SK-N-SH (cell line): Measurements from ENCODE around the gene ANKRD33B. TPM values are rescaled to one million over a fixed set of nuclear protein-coding genes. Genes with fewer than 3 reads are reported as not detected.

ENCODE experiments used
- CTCF ChIA-PET: fragments of 300-600, 350-600 bp; formaldehyde crosslinking; extraction: SDS; loops from one replicate; lab custom pipeline; 2021; lab: Yijun Ruan, JAX
- POLR2A ChIA-PET: fragments of 350-600 bp; sonication (Branson Sonifier 250); formaldehyde crosslinking; extraction: SDS; loops from one replicate; lab custom pipeline; 2020; ENCODE audit warnings: antibody characterized with exemption, inconsistent platforms; lab: Yijun Ruan, JAX
- DNase-seq: peaks from one replicate; pipeline ENCODE4 v3.0.0; 2012
- H2AFZ ChIP-seq: fragments of 200-600 bp; sonication (generic); 2 replicates; pipeline ENCODE4 v1.8.1; 2016; ENCODE audit warnings: antibody characterized with exemption, mild to moderate bottlenecking, low read depth
- H3F3A ChIP-seq: fragments of 200-600 bp; sonication (generic); replicated peaks from 2 replicates; pipeline ENCODE3; 2016; ENCODE audit warnings: antibody characterized with exemption, mild to moderate bottlenecking; ENCODE audit not compliant: insufficient read depth
- H3K27ac ChIP-seq, 2 experiments: fragments of 200-500 bp in 1 of 2; fragments of 200-600 bp in 1 of 2; sonication (Bioruptor generic) in 1 of 2; sonication (generic), shearing (Covaris generic) in 1 of 2; 2 replicates each; pipeline versions ENCODE4 v1.5.1 to v1.6.1; 2014 to 2016; ENCODE audit warnings: low read depth in 2 of 2, inconsistent platforms in 1 of 2, low read length in 1 of 2, mild to moderate bottlenecking in 1 of 2, mixed read lengths in 1 of 2
- H3K27me3 ChIP-seq: fragments of 200-600 bp; sonication (generic), shearing (Covaris generic); 2 replicates; pipeline ENCODE4 v1.6.1; 2016; ENCODE audit warnings: mixed run types; ENCODE audit not compliant: insufficient read depth
- H3K36me3 ChIP-seq, 2 experiments: fragments of 200-500 bp in 1 of 2; fragments of 200-600 bp in 1 of 2; sonication (Bioruptor generic) in 1 of 2; sonication (generic) in 1 of 2; replicated peaks in 1 of 2; 2 replicates each; pipeline versions ENCODE3 to v1.5.1; 2014 to 2016; ENCODE audit warnings: low read length in 1 of 2, mild to moderate bottlenecking in 1 of 2; ENCODE audit not compliant: insufficient read depth in 2 of 2, control insufficient read depth in 1 of 2
- H3K4me1 ChIP-seq, 2 experiments: fragments of 200-500 bp in 1 of 2; fragments of 200-600 bp in 1 of 2; sonication (Bioruptor generic) in 1 of 2; sonication (generic), shearing (Covaris generic) in 1 of 2; 2 replicates each; pipeline versions ENCODE4 v1.5.1 to v1.6.1; 2014 to 2016; ENCODE audit warnings: low read depth in 1 of 2, low read length in 1 of 2, mixed run types in 1 of 2; ENCODE audit not compliant: insufficient read depth in 2 of 2, control insufficient read depth in 1 of 2
- H3K4me2 ChIP-seq: fragments of 200-600 bp; sonication (generic), shearing (Covaris generic); 2 replicates; pipeline ENCODE4 v1.6.1; 2017; ENCODE audit warnings: mixed run types
- H3K4me3 ChIP-seq, 2 experiments: fragments of 200-500 bp in 1 of 2; fragments of 200-600 bp in 1 of 2; sonication (Bioruptor generic) in 1 of 2; sonication (generic), shearing (Covaris generic) in 1 of 2; 2 replicates each; pipeline versions ENCODE4 v1.5.1 to v1.8.1; 2014 to 2016; ENCODE audit warnings: low read depth in 2 of 2, inconsistent platforms in 1 of 2, low read length in 1 of 2, mild to moderate bottlenecking in 1 of 2, mixed read lengths in 1 of 2, moderate library complexity in 1 of 2
- H3K79me2 ChIP-seq: fragments of 200-600 bp; sonication (generic); 2 replicates; pipeline ENCODE4 v1.8.1; 2017; ENCODE audit warnings: mild to moderate bottlenecking; ENCODE audit not compliant: insufficient read depth
- H3K9ac ChIP-seq: fragments of 200-600 bp; sonication (generic); 2 replicates; pipeline ENCODE4 v1.6.1; 2017; ENCODE audit warnings: mixed run types
- H3K9me2 ChIP-seq: fragments of 200-600 bp; sonication (generic); 2 replicates; pipeline ENCODE4 v1.6.1; 2017; ENCODE audit warnings: mixed run types
- H3K9me3 ChIP-seq: fragments of 200-600 bp; sonication (generic); 2 replicates; pipeline ENCODE4 v1.6.1; 2017; ENCODE audit warnings: mixed run types, mild to moderate bottlenecking, moderate library complexity
- H4K20me1 ChIP-seq: fragments of 200-600 bp; sonication (generic); 2 replicates; pipeline ENCODE4 v1.6.1; 2017; ENCODE audit warnings: mild to moderate bottlenecking, mixed run types; ENCODE audit not compliant: insufficient read depth
- CTCF ChIP-seq: fragments of 200-600 bp; sonication (generic); IDR thresholded peaks from 2 replicates; pipeline ENCODE4 v1.6.1; 2017; ENCODE audit warnings: antibody characterized with exemption, mild to moderate bottlenecking, moderate library complexity
- EP300 ChIP-seq, 2 experiments: IDR thresholded peaks; 2 replicates each; pipeline versions ENCODE4 v1.4.0 to v1.6.1; 2012; ENCODE audit warnings: borderline replicate concordance in 1 of 2, low read depth in 1 of 2, low read length in 1 of 2
- EZH2phosphoT487 ChIP-seq: fragments of 200-600 bp; sonication (generic); IDR thresholded peaks from 2 replicates; pipeline ENCODE4 v1.6.1; 2017; ENCODE audit warnings: low read depth, mixed run types, mild to moderate bottlenecking, antibody characterized with exemption, moderate library complexity, borderline replicate concordance
- FOSL2 ChIP-seq: IDR thresholded peaks from 2 replicates; pipeline ENCODE4 v1.4.0; 2012; ENCODE audit warnings: low read depth, mild to moderate bottlenecking, moderate library complexity, borderline replicate concordance
- FOXM1 ChIP-seq: IDR thresholded peaks from 2 replicates; pipeline ENCODE4 v1.4.0; 2012; ENCODE audit warnings: low read depth, mild to moderate bottlenecking
- GABPA ChIP-seq: IDR thresholded peaks from 2 replicates; pipeline ENCODE4 v1.4.0; 2012; ENCODE audit warnings: low read depth, mild to moderate bottlenecking
- JUND ChIP-seq: IDR thresholded peaks from 2 replicates; pipeline ENCODE4 v1.4.0; 2012
- MAX ChIP-seq: IDR thresholded peaks from 2 replicates; pipeline ENCODE4 v1.4.0; 2012; ENCODE audit warnings: low read depth
- NRF1 ChIP-seq: IDR thresholded peaks from 2 replicates; pipeline ENCODE4 v1.6.1; 2012; ENCODE audit warnings: low read depth, mild to moderate bottlenecking, low read length
- POLR2AphosphoS5 ChIP-seq: IDR thresholded peaks from 2 replicates; pipeline ENCODE4 v1.6.1; 2012; ENCODE audit warnings: low read depth, low read length
- RCOR1 ChIP-seq: fragments of 150-350 bp; IDR thresholded peaks from 2 replicates; pipeline ENCODE4 v1.6.1; 2017; ENCODE audit warnings: antibody characterized with exemption, low read length
- RXRA ChIP-seq: IDR thresholded peaks from 2 replicates; pipeline ENCODE4 v1.4.0; 2012; ENCODE audit warnings: low read depth, mild to moderate bottlenecking, borderline replicate concordance
- SIN3A ChIP-seq: IDR thresholded peaks from 2 replicates; pipeline ENCODE4 v1.6.1; 2012; ENCODE audit warnings: low read depth, mild to moderate bottlenecking, low read length, moderate library complexity, borderline replicate concordance
- SMC3 ChIP-seq: IDR thresholded peaks from 2 replicates; pipeline ENCODE4 v1.6.1; 2012; ENCODE audit warnings: low read depth, low read length, improper control_type of control experiment
- TAF1 ChIP-seq: IDR thresholded peaks from 2 replicates; pipeline ENCODE4 v1.6.1; 2012; ENCODE audit warnings: low read depth, mild to moderate bottlenecking, low read length, moderate library complexity, borderline replicate concordance
- TCF12 ChIP-seq: IDR thresholded peaks from 2 replicates; pipeline ENCODE4 v1.4.0; 2012
- TEAD4 ChIP-seq: IDR thresholded peaks from 2 replicates; pipeline ENCODE4 v1.4.0; 2012; ENCODE audit warnings: mild to moderate bottlenecking, borderline replicate concordance; ENCODE audit not compliant: insufficient read depth
- USF1 ChIP-seq: IDR thresholded peaks from 2 replicates; pipeline ENCODE4 v1.4.0; 2012; ENCODE audit warnings: low read depth, borderline replicate concordance
- USF2 ChIP-seq: fragments of 150-350 bp; IDR thresholded peaks from 2 replicates; pipeline ENCODE4 v1.6.1; 2017; ENCODE audit warnings: antibody characterized with exemption, low read length, low read depth, borderline replicate concordance
- WGBS: methylation state at CpG from one replicate; pipeline ENCODE4 v1.1.6; 2017; ENCODE audit warnings: low lambda C conversion rate; 5-methylcytosine and 5-hydroxymethylcytosine counted together
- polyA plus RNA-seq, 3 experiments: library from polyadenylated mRNA; depleted of rRNA; stranded (reverse); fragments of >200 nt; gene quantifications; 2 replicates each; pipeline ENCODE4 v1.2.3, GENCODE V29; 2012

Gene ANKRD33B
- polyA plus RNA-seq, 1 of the 3 experiments (the other 2 are of a cell fraction), result 1.8 TPM

- Histone ChIP-seq H3K9me2 (no peaks in the 10 kb centered on the region), H4K20me1 (no peaks in the 10 kb centered on the region), H3K27ac (no peak overlapping the region), H3K4me3 (no peak overlapping the region), H3K9me3 (no peaks in the 10 kb centered on the region), H3K9ac (no peak overlapping the region), H3K36me3 (no peaks in the 10 kb centered on the region), H3K79me2 (peaks cover 11% of the 10 kb centered on the region; the same call in 1 of the 2 replicates), H3K4me2 (no peak overlapping the region), H3K4me1 (peaks cover 0 to 7% of the 10 kb centered on the region in 2 experiments; a peak in 2 of 4 replicates), H3K27me3 (no peaks in the 10 kb centered on the region), H2AFZ (no peak overlapping the region), H3F3A (peaks cover 6% of the 10 kb centered on the region)
- WGBS, result 97% methylated on average over 7 of the region's 7 CpGs
- POLR2A ChIA-PET, result no interaction called here
- TF ChIP-seq JUND (no peak), TAF1 (no peak), FOSL2 (no peak), SMC3 (no peak), RXRA (no peak), POLR2AphosphoS5 (no peak), CTCF (no peak), NRF1 (no peak), EP300 (IDR thresholded peaks at IDR 0.05; ENCODE audit: borderline replicate concordance in 1 of 2, low read depth in 1 of 2, low read length in 1 of 2) (no peak), SIN3A (no peak), MAX (no peak), GABPA (no peak), FOXM1 (no peak), USF2 (no peak)
- CTCF ChIA-PET, result interaction anchor here (0.8 to 11.8 kb wide), 25 partner anchors 9 to 353 kb away, joined by 3 to 265 read pairs (median 6); partner anchors contain the start of gene ROPN1L
- no peak for DNase-seq
These were observed 64.7 kb downstream of the ANKRD33B start for GRCh38 chr5:10628601-10629000.

GRCh38 chr5:10629682-10630081 lies 65.8 kb downstream of the ANKRD33B start:
- H3K9me2 ChIP-seq, result no peaks in the 10 kb centered on the region
- no peak overlapping the region for H3K4me3 ChIP-seq
- ChIA-PET POLR2A (no interaction called here), CTCF (interaction anchor here (1.2 to 11.8 kb wide), 6 partner anchors 16 to 346 kb away, joined by 4 to 265 read pairs (median 17); no protein-coding TSS in a partner anchor)
- no peaks in the 10 kb centered on the region for H4K20me1 ChIP-seq
- H3F3A ChIP-seq, result peaks cover 6% of the 10 kb centered on the region
- H3K9ac ChIP-seq, result no peak overlapping the region
- H3K36me3 ChIP-seq, result no peaks in the 10 kb centered on the region
- H3K4me1 ChIP-seq, result peaks cover 0 to 7% of the 10 kb centered on the region in 2 experiments; a peak in 2 of 4 replicates
- TF ChIP-seq TEAD4 (no peak), RCOR1 (no peak), SMC3 (no peak), EZH2phosphoT487 (no peak), USF1 (no peak), RXRA (no peak), TCF12 (no peak), SIN3A (no peak)
- DNase-seq, result no peak
- H3K27me3 ChIP-seq, result no peaks in the 10 kb centered on the region
- H3K79me2 ChIP-seq, result peaks cover 11% of the 10 kb centered on the region; the same call in 1 of the 2 replicates
- H2AFZ ChIP-seq, result no peak overlapping the region
- no peak overlapping the region for H3K27ac ChIP-seq
- H3K9me3 ChIP-seq, result no peaks in the 10 kb centered on the region
- H3K4me2 ChIP-seq, result no peak overlapping the region
- WGBS, result 87% methylated on average over 5 of the region's 5 CpGs
